GM21717 (cell line): ENCODE data around the gene DENND1A.

Experiments used
- ATAC-seq: cut with Tn5 transposase; IDR thresholded peaks from one replicate; pipeline ENCODE4 v1.9.1; 2021; ENCODE audit warnings: mild to moderate bottlenecking, moderate library complexity; ENCODE audit not compliant: unreplicated experiment

Gene DENND1A

DNA sequence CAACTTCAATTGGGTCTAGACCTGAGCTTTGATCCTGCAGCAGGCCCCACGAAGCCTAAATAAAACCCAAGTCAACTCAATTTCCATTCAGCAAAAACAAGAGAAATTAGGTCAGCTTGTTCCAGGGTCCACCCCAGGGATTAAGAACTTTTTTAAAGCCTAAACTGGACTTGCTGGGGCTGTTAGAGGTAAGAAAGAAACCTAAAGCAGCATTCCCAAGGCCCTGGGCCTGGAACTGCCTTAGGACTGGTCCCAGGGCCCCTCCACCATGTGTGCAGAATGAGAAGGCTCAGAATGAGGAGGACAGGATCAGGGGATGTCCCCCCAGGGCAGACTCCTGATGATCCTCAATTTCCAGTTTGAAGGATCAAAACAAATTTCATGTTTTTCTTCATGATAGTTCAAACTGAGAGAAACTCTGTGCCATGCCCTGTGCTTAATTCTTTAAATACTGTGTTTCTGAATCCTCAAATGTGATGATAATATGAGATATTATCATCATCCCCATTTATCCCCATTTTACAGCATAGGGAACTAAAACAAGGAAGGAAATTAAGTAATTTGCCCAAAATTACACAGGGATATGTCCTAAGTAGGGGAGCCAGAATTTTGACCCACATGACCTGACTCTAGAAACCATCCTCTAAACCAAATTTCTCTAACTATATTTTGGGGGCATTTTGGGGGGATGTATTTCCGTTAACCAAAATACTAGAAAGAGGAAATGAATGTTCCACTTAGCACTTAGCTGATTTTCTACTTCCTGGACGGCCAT is 64.5 kb downstream of the DENND1A start:
- no peak for ATAC-seq

GRCh38 chr9:123864251-123864650 is 65.7 kb downstream of the DENND1A start:
- no peak for ATAC-seq

DNA sequence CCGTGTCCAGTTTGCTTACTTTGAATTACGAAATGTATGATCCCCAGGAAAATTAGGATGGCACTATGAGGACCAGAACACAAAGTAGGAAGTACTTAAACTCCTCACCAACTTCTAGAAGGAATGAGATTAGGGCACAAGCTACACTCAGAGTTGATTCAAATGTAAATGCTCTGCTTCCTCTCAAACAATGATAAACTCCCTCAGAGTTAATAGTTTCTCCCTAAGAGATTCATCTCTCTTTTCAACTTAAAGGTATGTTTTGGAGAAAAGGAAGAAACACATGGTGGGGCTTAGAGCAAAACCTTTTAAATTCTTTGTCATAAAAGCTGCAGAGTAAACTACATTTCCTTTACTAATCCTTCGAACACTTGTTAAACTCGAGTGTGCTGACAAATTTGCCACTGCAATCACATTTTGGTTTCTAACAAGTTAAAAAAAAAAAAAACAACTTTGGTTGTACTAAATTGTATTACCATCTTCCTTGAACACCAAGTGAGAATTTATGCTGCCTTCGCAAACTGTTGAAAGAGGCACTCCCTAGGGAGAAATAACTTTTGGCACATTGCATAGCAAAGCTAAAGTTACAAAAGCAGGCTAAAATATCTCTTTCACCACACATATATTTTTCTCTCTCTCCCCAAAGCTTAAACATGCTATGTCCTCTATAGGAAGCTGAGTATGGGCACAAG is 66.6 kb downstream of the DENND1A start:
- no peak for ATAC-seq

DNA sequence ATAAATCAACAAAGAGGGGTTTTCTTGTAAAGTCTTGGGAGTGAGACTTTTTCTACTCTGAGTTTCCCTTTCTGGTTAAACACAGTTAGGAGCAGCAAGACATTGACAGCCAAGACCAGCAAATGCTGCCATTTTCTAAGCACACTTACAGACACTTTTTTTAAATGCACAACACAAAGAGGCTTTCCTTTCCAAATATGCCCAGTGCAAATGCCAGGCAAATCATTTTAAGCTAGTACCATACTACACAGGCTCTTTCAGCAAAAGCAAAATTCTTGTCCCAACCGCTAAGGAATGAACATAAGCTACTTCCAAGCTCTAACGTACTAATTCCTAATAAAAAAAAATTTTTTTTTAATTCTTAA is 68.2 kb downstream of the DENND1A start:
- no peak for ATAC-seq

GRCh38 chr9:123861086-123861755 is 68.7 kb downstream of the DENND1A start:
- ATAC-seq: no peak

DNA sequence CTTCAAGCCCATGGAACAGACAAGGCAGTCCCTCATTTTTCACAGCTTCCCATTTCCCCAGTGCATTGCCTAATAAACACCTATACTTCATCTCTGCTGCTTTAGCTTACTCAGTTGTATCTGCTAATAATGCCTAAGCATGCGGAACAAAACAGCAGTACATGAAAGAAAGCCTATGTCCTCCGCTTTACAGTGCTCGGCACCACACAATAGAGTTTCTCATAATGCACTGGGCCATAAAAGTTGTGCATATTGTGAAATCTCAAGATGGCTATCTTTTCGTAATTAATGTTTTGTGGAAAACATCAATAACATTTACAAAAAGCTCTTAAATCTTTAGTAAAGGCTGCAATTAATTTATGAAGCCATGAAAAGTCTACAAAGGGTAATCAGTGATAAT is 69.3 kb downstream of the DENND1A start:
- ATAC-seq: no peak

- ATAC-seq: no peak
Measured at GRCh38 chr9:123852403-123852802, 77.5 kb downstream of the DENND1A start.

DNA sequence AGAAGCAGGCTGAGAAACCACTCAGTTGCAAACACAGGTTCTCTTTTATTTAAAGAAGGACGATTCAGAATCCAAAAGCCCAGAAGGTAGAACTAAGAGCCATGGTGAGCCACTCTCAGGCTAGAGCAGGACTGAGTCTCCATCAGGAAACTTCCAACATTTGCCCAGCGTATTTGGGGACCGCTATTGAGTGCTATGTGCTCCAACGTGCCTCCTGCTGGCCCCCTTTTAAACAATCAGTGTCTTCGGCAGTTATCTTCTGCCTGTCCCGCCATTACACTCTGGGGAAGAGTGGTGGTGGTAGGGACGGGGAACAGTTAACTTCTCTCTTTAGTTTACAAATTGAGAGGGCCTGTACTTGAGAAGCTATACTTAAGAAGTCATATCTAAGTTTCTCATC is 78.1 kb downstream of the DENND1A start:
- no peak for ATAC-seq

GRCh38 chr9:123848447-123849085 is 81.4 kb downstream of the DENND1A start:
- ATAC-seq: no peak

DNA sequence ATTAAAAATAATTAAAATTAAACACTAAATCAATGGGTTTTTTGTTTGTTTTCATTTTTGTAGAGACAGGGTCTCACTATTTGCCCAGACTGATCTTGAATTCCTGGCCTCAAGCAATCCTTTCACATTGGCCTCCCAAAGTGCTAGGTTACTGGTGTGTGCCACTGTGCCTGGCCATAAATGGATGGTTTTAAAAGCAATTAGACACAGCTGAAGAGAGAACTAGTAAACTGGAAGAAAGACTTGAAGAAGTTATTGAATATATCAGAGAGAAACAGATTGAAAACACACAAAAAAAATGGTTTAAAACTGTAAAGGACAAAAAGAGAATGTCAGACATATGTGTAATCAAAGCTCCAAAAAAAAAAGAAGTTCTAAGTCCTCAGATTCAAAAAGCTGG is 83.0 kb downstream of the DENND1A start:
- ATAC-seq: no peak

DNA sequence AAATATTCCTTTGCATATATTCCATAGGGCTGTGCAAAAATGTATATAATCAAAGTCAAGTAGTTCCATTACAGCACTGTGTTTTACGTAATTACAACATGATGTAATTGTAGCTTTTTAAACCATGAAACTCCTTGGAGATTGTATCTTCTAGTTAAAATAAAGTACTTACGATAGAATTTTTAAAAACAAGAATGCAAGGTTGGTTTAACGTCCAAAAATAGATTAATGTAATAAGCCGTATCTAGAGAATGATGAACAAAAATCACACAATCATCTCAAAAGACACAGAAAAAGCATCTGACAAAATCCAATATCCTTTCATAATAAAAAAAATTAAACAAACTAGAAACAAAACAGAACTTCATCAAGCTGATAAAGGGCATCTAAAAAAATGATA is 86.2 kb downstream of the DENND1A start:
- no peak for ATAC-seq

- ATAC-seq: no peak
Measured at GRCh38 chr9:123835821-123836220, 94.1 kb downstream of the DENND1A start.

DNA sequence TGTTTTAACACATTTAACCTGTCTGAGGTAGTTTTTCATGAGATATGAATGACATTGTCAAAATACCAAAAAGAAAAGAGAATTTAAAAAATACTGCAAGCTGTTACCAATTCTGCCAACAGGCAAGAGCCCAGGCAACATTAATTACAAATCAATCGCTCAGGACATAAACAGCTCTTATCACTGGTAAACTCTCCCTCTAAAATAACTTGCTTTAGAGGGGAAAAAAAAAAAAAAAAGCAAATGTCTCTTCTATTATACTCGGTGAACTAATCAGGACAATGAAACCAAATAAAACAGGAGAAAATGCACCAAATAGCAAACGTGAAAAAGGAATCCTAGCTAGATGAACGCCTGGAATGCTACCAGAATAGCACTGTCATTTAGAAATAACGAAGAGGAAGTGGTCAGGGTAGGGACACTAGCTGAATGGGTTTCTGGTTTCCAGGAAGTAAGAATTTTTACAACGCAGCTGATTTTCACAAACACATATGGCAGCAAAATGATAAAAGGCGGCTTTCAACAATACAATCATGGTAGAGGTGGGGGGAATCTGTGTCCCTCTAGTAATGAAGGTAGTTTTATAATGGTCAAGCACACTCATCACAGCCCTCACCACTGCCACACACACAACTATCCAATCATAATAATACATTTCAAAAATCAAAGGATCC is 94.9 kb downstream of the DENND1A start:
- no peak for ATAC-seq

GRCh38 chr9:123834218-123834888 is 95.6 kb downstream of the DENND1A start:
- ATAC-seq: no peak

DNA sequence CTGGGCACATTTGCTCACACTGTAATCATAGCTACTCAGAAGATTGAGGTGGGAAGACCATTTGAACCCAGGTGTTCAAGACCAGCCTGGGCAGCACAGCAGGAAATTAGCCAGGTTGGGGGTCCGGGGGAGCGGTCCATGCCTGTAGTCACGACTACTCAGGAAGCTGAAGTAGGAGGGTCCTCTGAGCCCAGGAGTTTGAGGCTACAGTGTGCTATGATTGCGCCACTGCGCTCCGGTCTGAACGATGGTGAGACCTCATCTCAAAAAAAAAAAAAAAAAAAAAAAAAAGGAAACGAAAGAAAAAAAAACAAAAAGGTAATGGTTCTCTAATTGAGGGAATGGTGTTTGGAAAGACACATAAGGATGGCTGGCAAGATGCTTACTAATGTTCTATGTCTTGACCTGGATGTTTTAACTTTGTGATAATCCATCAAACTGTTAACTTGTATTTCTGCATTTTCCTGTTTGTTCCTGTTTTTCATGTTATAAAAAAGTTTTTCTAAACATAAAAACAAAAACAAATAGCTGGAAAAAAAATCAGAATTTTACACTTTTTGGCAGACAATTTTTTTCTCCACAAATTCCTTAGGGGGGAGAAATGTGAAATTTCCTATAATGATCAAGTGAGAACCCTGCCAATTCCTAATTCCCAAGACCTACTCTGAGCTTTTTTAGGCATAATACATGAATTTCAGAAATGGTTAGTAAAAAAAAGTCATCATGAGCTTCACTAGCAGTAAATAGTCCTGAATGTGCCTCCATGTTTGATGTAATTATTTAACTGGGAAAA is 96.9 kb downstream of the DENND1A start:
- no peak for ATAC-seq

DNA sequence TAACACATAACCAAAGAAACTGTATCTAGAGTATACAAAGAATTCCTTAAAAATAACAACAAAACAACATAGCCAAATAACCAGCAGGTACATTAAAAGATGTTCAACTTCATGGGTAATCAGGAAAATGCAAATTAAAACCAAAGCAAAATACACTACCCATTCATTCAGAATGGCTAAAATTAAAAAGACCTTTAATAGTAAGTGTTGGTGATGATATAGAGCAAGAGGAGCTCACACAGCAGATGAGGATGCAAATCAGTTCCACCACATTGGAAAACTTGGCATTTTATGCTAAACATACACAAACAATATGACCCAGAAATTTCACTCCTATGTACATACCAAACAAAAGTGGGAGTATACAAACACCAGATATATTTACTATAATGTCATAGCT is 97.8 kb downstream of the DENND1A start:
- ATAC-seq: no peak

DNA sequence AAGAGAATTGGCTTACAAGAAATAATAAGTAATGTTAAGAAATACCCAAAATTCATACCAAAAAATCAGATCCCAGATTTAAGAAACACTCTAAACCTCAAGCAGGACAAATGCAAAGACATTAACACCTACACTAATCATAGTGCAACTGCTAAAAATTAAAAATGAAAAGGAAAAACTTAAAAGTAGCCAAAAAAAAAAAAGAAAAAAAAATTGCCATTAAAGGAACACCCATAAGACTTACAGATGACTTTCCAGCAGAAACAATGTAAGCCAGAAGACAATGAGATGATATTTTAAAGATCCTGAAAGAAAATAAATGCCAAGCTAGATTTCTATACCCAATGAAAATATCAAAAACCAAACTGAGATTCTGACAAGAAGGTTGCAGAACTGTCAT is 101.5 kb downstream of the DENND1A start:
- ATAC-seq: no peak

DNA sequence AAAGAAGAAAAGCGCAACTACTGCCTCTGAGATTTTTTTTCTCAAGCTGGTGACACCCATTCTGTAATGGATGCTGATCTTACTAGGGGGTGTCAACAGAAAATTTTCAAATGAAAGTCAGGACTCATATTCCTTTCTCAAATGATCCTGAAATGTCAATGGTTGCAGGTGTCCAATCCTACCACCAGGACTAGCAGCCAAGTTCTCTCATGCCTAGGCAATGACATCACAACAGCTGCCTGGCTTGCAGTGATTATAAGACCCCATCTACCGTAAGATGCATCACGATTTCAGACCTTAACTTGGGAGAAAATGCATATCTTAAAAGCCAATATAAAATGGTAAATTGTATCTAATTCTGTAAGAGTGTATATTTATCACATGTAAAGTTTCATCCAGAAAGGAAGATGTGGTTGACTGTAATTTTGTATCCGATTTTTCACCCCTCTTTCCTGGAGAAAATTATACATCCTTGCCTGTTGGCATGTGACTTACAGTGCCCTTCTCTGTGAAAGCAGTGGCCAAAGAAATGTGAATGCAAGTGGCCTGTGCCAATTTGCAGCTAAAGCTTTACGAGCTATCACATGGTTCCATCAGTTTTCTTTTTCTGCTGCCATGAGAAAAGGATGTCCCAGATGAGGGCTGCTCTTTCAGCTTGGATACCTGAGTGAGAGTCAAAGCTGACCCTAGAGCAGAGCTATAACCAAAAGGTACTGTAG is 104.4 kb downstream of the DENND1A start:
- ATAC-seq: no peak
